HG03354 (cell line): ENCODE results near the gene FABP1.

Experiments used
- ATAC-seq: cut with Tn5 transposase; IDR thresholded peaks from one replicate; pipeline ENCODE4 v1.9.1; 2021; ENCODE audit warnings: mild to moderate bottlenecking; ENCODE audit not compliant: unreplicated experiment, poor library complexity, severe bottlenecking

Gene FABP1

DNA sequence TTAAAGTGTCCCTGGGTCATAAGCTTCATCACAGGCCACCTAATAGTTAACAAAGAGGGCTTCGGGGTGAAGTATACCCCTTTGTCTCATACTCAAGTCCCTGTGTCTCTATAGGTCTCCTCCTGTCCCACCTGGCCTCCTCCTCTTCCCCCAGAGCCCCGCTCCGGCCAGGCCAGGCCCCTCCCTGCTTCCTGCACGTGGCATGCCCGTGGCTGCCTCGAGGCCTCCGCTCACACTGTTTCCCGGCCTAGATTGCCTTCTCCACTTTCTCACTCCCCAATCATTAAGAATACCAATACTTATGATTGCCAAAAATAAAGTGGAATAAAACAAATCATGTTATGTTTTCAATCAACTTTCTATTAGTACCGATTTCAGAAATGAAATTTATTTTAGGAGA, 41.5 kb downstream of the FABP1 start:
- no peak for ATAC-seq

DNA sequence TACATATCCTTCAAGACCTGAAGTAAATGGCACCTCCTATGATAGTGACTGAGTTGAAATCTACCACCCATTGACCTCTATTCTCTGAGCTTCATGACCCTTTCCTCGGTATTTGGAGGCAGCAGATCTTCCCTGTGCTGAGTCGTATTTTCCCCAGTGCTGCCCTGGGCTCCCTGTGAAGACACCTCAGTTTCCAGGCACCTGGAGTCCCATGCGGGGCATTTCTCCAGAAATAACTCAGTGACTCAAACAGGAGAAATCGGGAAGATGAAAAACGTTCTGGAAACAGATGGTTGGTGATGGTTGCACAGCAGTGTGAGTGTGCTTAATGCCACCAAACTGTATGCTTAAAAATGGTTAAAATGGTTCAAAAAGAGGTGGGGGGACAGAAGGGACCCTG, 42.3 kb downstream of the FABP1 start:
- ATAC-seq, result no peak

DNA sequence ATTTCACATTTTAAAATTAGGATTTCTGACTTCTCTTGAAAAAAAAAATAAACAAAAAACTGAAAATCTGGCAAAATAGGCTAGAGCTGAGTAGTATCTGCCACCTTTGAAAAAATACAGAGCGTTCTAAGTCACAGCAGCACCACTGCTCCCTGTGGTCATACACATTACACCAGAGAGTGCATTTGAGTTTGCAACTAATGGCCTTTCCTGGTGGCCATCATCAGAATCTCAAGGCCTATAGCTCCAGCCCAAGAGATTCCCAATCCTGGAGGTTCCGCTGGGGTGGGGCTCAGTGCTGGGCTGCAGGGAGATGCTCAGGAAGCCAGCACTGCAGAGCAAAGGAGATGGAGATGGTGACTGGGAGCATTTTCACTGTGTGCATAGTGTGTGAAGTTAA, 42.8 kb downstream of the FABP1 start:
- ATAC-seq, result no peak

DNA sequence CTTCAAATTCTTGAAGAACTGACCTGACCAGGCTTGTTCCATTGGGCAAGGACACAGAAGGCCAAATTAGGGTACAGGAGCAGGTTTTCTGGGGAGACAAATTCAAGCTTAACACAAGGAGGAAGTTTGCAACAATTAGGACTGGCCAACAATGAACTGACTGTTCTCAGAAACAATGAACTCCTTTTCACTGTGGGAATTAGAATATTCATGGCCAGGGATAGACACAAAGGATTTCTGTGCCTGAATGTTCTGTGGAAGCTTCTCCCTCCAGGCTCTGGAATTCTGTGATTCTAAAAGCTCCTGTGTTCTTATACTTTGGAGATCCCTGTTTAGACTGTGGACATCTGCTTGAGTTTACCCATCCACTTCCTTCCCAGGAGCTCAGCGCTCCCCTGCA, 45.1 kb downstream of the FABP1 start:
- ATAC-seq, result no peak

DNA sequence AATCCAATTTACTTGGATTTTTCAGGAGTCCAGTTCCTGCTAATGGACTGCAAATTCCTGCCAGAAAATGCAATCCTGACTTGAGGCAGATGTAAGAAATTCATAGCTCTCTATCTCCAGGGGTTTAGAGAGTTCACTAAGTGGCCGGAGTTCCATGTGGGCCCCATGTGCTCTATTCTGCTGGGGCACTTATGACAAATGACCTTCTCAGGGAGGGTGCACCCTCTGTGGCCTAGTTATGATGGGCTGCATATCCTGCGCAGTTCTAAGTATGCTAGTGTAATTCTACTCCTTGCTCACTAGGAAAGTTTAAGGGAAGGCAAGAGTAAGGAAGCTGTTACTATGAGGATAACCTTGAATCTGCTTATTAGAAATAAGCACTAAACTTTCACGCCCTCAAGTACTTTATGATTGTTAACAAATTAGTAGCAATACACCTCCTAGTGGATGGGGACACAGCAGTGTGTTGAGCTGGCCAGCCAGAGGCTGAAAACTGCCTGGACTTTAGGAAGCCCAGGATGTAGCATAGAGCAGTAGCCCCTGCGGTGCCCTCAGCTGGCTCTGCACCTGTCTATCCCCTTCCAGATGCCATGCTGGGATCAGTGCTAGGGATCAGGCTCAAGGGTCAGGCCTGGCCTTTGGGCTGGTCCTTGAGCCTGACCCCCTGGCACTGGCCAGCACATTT, 45.8 kb downstream of the FABP1 start:
- ATAC-seq, result no peak

DNA sequence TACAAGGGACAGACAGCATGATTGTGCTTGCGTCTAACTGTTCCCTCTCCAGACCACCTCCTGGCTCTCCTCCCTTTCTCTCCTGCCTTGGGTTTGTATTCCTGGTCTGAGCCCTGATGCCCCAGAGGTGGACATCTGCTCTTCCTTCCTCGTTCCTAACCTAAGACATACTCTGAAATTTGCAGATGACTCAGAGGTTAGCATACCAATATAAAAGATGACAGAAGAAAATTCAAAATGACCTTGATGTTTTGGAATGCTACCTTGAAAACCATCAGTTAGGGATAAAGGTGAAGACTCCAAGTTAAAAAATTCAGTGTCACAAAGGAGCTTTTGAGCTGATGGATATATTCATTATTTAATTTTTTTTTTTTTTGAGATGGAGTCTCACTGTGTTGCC, 47.3 kb downstream of the FABP1 start:
- no peak for ATAC-seq

DNA sequence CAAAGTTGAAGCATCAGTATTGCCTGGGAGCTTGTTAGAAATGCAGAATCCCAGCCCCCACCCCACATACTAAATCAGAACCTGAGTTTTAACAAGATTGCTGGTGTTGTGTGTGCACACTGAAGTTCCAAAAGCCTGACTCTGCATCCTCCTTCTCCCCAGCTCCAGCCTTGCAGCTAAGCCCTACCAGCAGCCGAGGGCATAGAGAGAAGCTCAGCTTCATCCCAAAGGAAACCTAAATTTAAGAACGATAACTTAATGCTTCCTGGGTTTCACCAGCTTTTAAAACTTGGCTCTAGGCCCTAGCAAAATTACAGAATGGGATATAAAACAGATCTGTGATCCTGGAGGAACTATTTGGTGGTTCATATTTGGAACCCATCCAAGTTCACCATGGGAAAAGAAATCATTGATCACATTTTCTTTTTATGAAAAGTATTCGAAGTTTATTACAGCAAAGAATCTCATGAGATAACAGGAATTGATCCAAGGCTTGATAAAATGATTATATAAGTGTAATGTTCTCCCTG, 49.2 kb downstream of the FABP1 start:
- ATAC-seq, result no peak

DNA sequence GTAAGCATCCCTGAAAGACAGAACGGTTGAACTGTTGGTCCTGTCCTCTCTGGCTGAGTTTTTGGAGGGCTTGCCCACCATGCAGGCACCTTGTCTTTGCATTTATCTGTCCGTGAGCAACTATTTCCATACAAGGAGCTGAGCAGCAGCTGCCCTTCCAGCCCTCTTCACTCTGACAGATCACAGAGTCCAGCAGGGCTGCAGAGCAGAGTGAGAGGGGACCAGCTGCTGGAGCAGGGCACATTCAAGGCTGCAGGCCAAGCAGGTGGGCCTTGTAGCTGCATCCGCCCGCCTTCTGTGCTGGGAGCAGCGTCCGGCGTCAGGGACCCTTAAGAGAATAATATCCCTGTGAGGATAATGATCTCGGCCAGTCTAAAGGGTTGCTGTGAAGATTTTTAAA, 50.8 kb downstream of the FABP1 start:
- no peak for ATAC-seq

DNA sequence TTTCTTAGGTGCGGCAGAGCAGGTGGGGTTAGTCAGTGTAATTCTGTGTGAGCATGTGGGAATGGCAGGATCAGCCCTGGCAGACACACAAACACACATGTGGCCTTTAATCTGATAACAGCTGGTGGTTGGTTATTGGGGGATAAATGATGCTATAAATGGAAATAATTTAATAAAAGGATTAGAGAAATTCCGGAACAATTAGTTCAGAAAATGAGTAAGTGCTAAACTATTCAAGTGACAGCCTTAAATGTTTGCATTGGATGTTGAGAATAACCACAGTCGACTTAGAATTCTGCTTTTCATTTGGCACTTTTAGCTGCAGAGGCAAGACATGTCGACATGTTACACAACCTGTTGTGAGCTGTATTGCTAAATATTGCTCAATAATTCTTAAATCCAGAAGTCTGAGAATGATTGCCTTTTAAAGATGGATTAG, 53.0 kb downstream of the FABP1 start:
- no peak for ATAC-seq

DNA sequence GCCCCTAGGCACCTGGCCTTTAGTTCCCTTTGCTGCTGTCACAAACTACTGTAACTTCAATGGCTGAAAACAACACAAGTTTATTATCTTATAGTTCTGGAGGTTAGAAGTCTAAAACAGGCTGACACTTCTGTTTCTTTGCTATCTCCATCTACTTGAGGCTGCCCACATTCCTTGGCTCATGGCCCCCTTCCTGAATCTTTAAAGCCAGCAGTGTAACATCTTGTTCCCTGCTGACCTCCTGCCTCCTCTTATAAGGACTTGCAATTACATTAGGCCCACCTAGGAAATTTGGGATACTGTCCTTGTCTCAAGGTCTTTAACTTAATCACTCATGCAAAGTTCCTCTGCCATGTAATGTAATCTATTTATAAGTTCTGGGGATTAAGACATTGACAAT, 53.7 kb downstream of the FABP1 start:
- no peak for ATAC-seq
